Progenitor cell of endocrine pancreas (in vitro differentiated cells): ENCODE results near the gene NKAIN1. TPM values are rescaled to one million over a fixed set of nuclear protein-coding genes. Genes with fewer than 3 reads are reported as not detected.

Source experiments
- DNase-seq: peaks from one replicate; pipeline ENCODE4 v3.0.0; 2021; ENCODE audit warnings: low spot score; ENCODE audit not compliant: unreplicated experiment
- H3K27ac Mint-ChIP-seq: 2 replicates; pipeline ENCODE4 v1.8.0; 2021; ENCODE audit warnings: mild to moderate bottlenecking, moderate library complexity, mixed read lengths
- H3K27me3 Mint-ChIP-seq: 2 replicates; pipeline ENCODE4 v1.8.0; 2021; ENCODE audit warnings: mixed read lengths
- H3K36me3 Mint-ChIP-seq: 2 replicates; pipeline ENCODE4 v1.8.0; 2022; ENCODE audit warnings: mixed read lengths; ENCODE audit not compliant: insufficient read depth
- H3K4me1 Mint-ChIP-seq: 2 replicates; pipeline ENCODE4 v1.8.0; 2021; ENCODE audit warnings: low read depth, mixed read lengths
- H3K4me3 Mint-ChIP-seq: 2 replicates; pipeline ENCODE4 v1.8.0; 2021; ENCODE audit warnings: low read depth, mild to moderate bottlenecking, moderate library complexity, mixed read lengths
- H3K9me3 Mint-ChIP-seq: 2 replicates; pipeline ENCODE4 v1.8.0; 2021; ENCODE audit warnings: low read depth, mixed read lengths
- total RNA-seq: library from RNA; stranded (reverse); gene quantifications from 2 replicates; pipeline ENCODE4 v1.2.1, GENCODE V29; 2021
- TF ChIP-seq, protein P1 (sequence below): fragments of 200-600 bp; sonication (generic); IDR thresholded peaks from one replicate; pipeline ENCODE4 v1.5.0; 2021; ENCODE audit warnings: antibody characterized with exemption, mild to moderate bottlenecking; ENCODE audit not compliant: unreplicated experiment

Gene NKAIN1
- total RNA-seq, 1 donor from 2014 or later = 16.1 TPM

GRCh38 chr1:31191281-31191680 is 48.4 kb downstream of the NKAIN1 start:
- DNase-seq = no peak
- no peaks in the 10 kb centered on the region for H3K27me3 Mint-ChIP-seq
- H3K9me3 Mint-ChIP-seq = no peaks in the 10 kb centered on the region
- no peak overlapping the region for H3K27ac Mint-ChIP-seq
- no peaks in the 10 kb centered on the region for H3K36me3 Mint-ChIP-seq
- no peak overlapping the region for H3K4me3 Mint-ChIP-seq
- TF ChIP-seq, protein P1, sequence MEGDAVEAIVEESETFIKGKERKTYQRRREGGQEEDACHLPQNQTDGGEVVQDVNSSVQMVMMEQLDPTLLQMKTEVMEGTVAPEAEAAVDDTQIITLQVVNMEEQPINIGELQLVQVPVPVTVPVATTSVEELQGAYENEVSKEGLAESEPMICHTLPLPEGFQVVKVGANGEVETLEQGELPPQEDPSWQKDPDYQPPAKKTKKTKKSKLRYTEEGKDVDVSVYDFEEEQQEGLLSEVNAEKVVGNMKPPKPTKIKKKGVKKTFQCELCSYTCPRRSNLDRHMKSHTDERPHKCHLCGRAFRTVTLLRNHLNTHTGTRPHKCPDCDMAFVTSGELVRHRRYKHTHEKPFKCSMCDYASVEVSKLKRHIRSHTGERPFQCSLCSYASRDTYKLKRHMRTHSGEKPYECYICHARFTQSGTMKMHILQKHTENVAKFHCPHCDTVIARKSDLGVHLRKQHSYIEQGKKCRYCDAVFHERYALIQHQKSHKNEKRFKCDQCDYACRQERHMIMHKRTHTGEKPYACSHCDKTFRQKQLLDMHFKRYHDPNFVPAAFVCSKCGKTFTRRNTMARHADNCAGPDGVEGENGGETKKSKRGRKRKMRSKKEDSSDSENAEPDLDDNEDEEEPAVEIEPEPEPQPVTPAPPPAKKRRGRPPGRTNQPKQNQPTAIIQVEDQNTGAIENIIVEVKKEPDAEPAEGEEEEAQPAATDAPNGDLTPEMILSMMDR = no peak
- H3K4me1 Mint-ChIP-seq = no peaks in the 10 kb centered on the region

DNA sequence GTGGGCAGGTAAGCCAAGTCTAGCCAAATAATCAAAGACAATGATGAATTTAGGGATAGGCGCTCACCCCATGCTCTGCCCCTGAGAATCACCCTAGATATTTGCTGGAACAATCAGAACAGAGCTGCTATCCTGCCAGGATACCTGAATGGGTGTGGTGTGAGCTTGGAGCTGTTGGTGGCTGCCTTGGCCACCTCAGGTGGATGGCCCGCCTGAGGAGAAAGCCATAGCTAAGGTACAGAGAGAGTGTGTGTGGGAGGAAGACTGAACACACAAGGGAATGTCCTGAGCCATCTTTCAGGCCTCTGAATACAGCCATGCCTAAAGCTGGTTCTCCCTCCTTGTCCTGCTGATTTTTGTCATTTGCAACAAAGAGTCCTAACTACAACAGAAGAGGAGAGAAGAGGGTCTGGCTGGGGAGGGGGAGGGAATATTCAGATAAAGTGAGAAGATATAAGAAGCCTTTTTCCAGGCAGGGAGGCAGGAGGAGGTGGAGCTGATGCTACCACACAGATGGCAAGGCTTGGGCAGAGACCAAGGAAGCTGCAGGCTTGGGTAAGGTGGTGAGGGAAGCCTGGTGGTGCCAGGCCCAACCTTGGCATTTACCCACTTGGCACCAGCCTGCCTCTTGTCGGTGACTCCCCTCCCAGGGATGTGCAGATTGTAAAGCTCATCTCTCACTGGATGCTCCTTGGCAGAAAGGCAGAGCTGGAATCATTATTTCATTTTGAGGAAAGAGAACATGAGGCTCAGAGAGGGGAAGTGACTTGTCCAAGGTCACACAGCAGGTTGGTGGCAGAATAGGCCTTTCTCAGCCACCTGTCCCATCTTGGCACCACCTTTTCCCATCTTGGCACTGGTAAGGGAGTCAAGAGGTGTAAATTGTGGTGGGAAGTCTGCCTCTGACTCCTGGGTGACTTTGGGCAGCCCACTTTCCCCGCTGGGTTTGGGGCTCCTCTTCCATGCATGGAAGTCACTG is 49.7 kb downstream of the NKAIN1 start:
- Mint-ChIP-seq H3K27ac (no peak overlapping the region), H3K27me3 (no peaks in the 10 kb centered on the region), H3K9me3 (no peaks in the 10 kb centered on the region), H3K36me3 (no peaks in the 10 kb centered on the region), H3K4me1 (no peaks in the 10 kb centered on the region), H3K4me3 (no peak overlapping the region)
- TF ChIP-seq, protein P1 = no peak
- DNase-seq = no peak

- Mint-ChIP-seq H3K4me1 (no peaks in the 10 kb centered on the region), H3K27me3 (no peaks in the 10 kb centered on the region), H3K9me3 (no peaks in the 10 kb centered on the region), H3K27ac (no peak overlapping the region), H3K36me3 (no peaks in the 10 kb centered on the region), H3K4me3 (no peak overlapping the region)
- TF ChIP-seq, protein P1 = peak; percentile 83
- peak; percentile 62 for DNase-seq
These were observed 55.6 kb downstream of the NKAIN1 start for GRCh38 chr1:31183927-31184554.

GRCh38 chr1:31183126-31183525 is 56.6 kb downstream of the NKAIN1 start:
- no peak for DNase-seq
- no peak overlapping the region for H3K4me3 Mint-ChIP-seq
- no peaks in the 10 kb centered on the region for H3K27me3 Mint-ChIP-seq
- no peaks in the 10 kb centered on the region for H3K9me3 Mint-ChIP-seq
- H3K36me3 Mint-ChIP-seq = no peaks in the 10 kb centered on the region
- H3K4me1 Mint-ChIP-seq = no peaks in the 10 kb centered on the region
- H3K27ac Mint-ChIP-seq = no peak overlapping the region
- TF ChIP-seq, protein P1 = no peak

GRCh38 chr1:31182352-31182751 is 57.3 kb downstream of the NKAIN1 start:
- TF ChIP-seq, protein P1 = peak; percentile 19
- peaks cover 2% of the 10 kb centered on the region for H3K4me1 Mint-ChIP-seq
- DNase-seq = peak; percentile 88
- no peaks in the 10 kb centered on the region for H3K9me3 Mint-ChIP-seq
- no peaks in the 10 kb centered on the region for H3K27me3 Mint-ChIP-seq
- peaks cover 2% of the 10 kb centered on the region for H3K36me3 Mint-ChIP-seq
- no peak overlapping the region for H3K4me3 Mint-ChIP-seq
- no peak overlapping the region for H3K27ac Mint-ChIP-seq
